SU-DHL-6 (cell line): ENCODE data around the gene GFOD1.

Source experiments
- H2AFZ ChIP-seq: fragments of 200-600 bp; sonication (generic); 2 replicates; pipeline ENCODE4 v1.6.1; 2014; ENCODE audit warnings: low read depth, mild to moderate bottlenecking, moderate library complexity, mixed read lengths, antibody characterized with exemption, low read length; ENCODE audit not compliant: severe bottlenecking
- H3F3A ChIP-seq: fragments of 200-600 bp; shearing (Covaris generic); 2 replicates; pipeline ENCODE4 v1.6.0; 2016; ENCODE audit warnings: antibody characterized with exemption, mild to moderate bottlenecking; ENCODE audit not compliant: insufficient read depth
- H3K27ac ChIP-seq: fragments of 200-600 bp; sonication (generic); 2 replicates; pipeline ENCODE4 v1.5.1; 2016; ENCODE audit warnings: low read depth, mild to moderate bottlenecking, low read length, moderate library complexity, mixed read lengths
- H3K27me3 ChIP-seq: fragments of 200-600 bp; sonication (generic), shearing (Covaris generic); 2 replicates; pipeline ENCODE4 v1.6.0; 2014; ENCODE audit warnings: mild to moderate bottlenecking, low read length
- H3K36me3 ChIP-seq: fragments of 200-600 bp; sonication (generic); 2 replicates; pipeline ENCODE4 v1.6.1; 2014; ENCODE audit warnings: mild to moderate bottlenecking, low read length, mixed read lengths
- H3K4me2 ChIP-seq: fragments of 300-600, 200-600 bp; shearing (Covaris generic), sonication (generic); 2 replicates; pipeline ENCODE4 v1.6.0; 2014; ENCODE audit warnings: low read length, low read depth, mild to moderate bottlenecking; ENCODE audit not compliant: poor library complexity, severe bottlenecking
- H3K4me3 ChIP-seq: fragments of 200-600 bp; sonication (generic); 2 replicates; pipeline ENCODE4 v1.5.1; 2014; ENCODE audit warnings: antibody characterized with exemption, low read length, mild to moderate bottlenecking, mixed read lengths; ENCODE audit not compliant: insufficient read depth, poor library complexity, severe bottlenecking
- H3K79me2 ChIP-seq: fragments of 200-600 bp; sonication (generic); 2 replicates; pipeline ENCODE4 v1.6.1; 2014; ENCODE audit warnings: mild to moderate bottlenecking, low read length, moderate library complexity; ENCODE audit not compliant: insufficient read depth
- H3K9ac ChIP-seq: fragments of 200-600 bp; sonication (generic); 2 replicates; pipeline ENCODE4 v1.7.0; 2014; ENCODE audit warnings: mild to moderate bottlenecking, low read length
- H3K9me2 ChIP-seq: fragments of 200-600 bp; sonication (generic); replicated peaks from 2 replicates; pipeline ENCODE4 v1.6.1; 2014; ENCODE audit warnings: low read length; ENCODE audit not compliant: insufficient read depth
- H3K9me3 ChIP-seq: fragments of 200-600 bp; sonication (generic); 2 replicates; pipeline ENCODE4 v1.6.1; 2014; ENCODE audit warnings: low read length, mixed read lengths; ENCODE audit not compliant: insufficient read depth
- H4K20me1 ChIP-seq: fragments of 200-600 bp; sonication (generic); 2 replicates; pipeline ENCODE4 v1.6.1; 2014; ENCODE audit warnings: low read depth, mild to moderate bottlenecking, antibody characterized with exemption, low read length, moderate library complexity, mixed read lengths
- EZH2phosphoT487 ChIP-seq: fragments of 200-600 bp; sonication (generic), shearing (Covaris generic); conservative IDR thresholded peaks from 2 replicates; pipeline ENCODE4 v1.6.1; 2018; ENCODE audit warnings: mild to moderate bottlenecking, antibody characterized with exemption, low read length, moderate library complexity, mixed read lengths
- TF ChIP-seq, protein P1 (sequence below): fragments of 200-600 bp; sonication (generic); IDR thresholded peaks from one replicate; pipeline ENCODE4 v1.5.1; 2017; ENCODE audit warnings: antibody characterized with exemption, mild to moderate bottlenecking, low read length, moderate library complexity; ENCODE audit not compliant: insufficient read depth, poor library complexity, severe bottlenecking

Gene GFOD1

DNA sequence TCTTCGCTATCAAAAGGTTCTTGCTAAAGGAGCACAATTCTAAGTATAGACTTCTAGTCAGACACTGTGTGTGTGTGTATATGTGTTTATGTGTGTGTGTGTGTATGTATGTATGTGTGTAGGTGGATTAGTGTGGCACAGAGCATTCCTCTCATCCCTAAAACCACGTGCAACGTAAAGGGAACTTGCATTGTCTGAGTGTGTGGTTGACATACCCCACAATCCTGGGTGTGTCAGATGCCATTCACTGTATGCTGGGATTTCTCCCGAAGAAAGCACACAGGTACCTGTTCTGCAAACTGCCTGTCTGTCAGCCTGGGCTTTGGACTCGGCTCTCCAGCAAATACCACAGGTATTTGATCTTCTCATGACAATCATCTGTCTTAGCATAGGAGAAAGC, 116.8 kb downstream of the GFOD1 start:
- Histone ChIP-seq H3K36me3 (no peaks in the 10 kb centered on the region), H3K79me2 (no peaks in the 10 kb centered on the region), H2AFZ (no peak overlapping the region), H3K27ac (no peak overlapping the region), H3K9me3 (no peaks in the 10 kb centered on the region), H3K4me3 (no peak overlapping the region), H3K27me3 (no peaks in the 10 kb centered on the region), H3K4me2 (no peak overlapping the region), H3F3A (no peaks in the 10 kb centered on the region), H3K9ac (no peak overlapping the region), H4K20me1 (no peaks in the 10 kb centered on the region), H3K9me2 (no peaks in the 10 kb centered on the region)
- TF ChIP-seq, protein P1, sequence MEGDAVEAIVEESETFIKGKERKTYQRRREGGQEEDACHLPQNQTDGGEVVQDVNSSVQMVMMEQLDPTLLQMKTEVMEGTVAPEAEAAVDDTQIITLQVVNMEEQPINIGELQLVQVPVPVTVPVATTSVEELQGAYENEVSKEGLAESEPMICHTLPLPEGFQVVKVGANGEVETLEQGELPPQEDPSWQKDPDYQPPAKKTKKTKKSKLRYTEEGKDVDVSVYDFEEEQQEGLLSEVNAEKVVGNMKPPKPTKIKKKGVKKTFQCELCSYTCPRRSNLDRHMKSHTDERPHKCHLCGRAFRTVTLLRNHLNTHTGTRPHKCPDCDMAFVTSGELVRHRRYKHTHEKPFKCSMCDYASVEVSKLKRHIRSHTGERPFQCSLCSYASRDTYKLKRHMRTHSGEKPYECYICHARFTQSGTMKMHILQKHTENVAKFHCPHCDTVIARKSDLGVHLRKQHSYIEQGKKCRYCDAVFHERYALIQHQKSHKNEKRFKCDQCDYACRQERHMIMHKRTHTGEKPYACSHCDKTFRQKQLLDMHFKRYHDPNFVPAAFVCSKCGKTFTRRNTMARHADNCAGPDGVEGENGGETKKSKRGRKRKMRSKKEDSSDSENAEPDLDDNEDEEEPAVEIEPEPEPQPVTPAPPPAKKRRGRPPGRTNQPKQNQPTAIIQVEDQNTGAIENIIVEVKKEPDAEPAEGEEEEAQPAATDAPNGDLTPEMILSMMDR, result no peak
- no peak for TF ChIP-seq EZH2phosphoT487

DNA sequence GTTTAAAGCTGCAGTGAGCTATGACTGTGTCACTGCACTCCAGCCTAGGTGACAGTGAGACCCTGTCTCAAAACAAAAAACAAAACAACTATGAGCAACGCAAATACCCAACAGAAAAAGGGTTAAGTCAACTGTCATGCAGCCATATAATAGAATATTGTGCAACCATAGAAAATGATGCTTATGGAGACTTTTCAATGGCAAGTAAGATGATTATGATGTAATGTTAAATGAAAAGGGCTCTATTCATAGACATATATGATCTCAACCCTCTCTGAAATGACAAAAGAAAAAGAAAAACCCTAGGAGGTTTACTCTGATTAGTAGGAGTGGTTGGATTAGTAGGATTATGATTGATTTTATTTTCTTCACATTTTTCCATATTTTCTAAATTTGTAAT, 117.8 kb downstream of the GFOD1 start:
- Histone ChIP-seq H2AFZ (no peak overlapping the region), H3K4me3 (no peak overlapping the region), H3K27me3 (no peaks in the 10 kb centered on the region), H3K9ac (no peak overlapping the region), H3F3A (no peaks in the 10 kb centered on the region), H3K79me2 (no peaks in the 10 kb centered on the region), H3K9me3 (no peaks in the 10 kb centered on the region), H3K27ac (no peak overlapping the region), H3K4me2 (no peak overlapping the region), H3K9me2 (no peaks in the 10 kb centered on the region), H4K20me1 (no peaks in the 10 kb centered on the region), H3K36me3 (no peaks in the 10 kb centered on the region)
- no peak for TF ChIP-seq EZH2phosphoT487
- TF ChIP-seq, protein P1, result no peak

DNA sequence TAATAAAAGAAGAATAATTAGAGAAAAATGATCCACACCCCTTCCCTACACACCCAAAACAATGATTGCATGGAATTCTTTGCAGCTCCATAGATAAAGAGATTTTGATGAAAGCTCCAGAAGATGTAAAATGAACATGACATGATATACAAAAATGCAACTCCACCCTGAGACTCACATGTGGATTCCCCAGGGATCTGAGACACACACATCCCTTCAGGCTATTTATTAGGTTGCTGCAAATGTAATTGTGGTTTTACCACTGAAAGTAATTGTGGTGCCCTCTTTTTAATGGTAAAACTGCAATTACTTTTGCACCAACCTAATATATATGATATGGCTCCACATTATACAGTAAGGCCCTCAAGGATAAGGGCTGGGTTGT, 118.7 kb downstream of the GFOD1 start:
- Histone ChIP-seq H3K27me3 (no peaks in the 10 kb centered on the region), H3K9ac (no peak overlapping the region), H3K9me2 (no peaks in the 10 kb centered on the region), H3K4me2 (no peak overlapping the region), H3K27ac (no peak overlapping the region), H2AFZ (no peak overlapping the region), H4K20me1 (no peaks in the 10 kb centered on the region), H3K36me3 (no peaks in the 10 kb centered on the region), H3K79me2 (no peaks in the 10 kb centered on the region), H3K4me3 (no peak overlapping the region), H3K9me3 (no peaks in the 10 kb centered on the region), H3F3A (no peaks in the 10 kb centered on the region)
- TF ChIP-seq EZH2phosphoT487, result no peak
- TF ChIP-seq, protein P1, result no peak
